RWPE2 (cell line): Measurements from ENCODE around the gene SIX5.
"Not testable (repeated sequence)": the region's sequence is repeated elsewhere in the genome, so short reads cannot be mapped to it uniquely, and the experiment has no call there.

Experiments
- ATAC-seq: fragments of 200-7000 bp; cut with Tn5 transposase; 3 replicates; pipeline ENCODE4 v1.9.1; 2021; ENCODE audit warnings: low read depth
- DNase-seq: peaks from one replicate; pipeline ENCODE4 v3.0.0-alpha.2; 2020; ENCODE audit warnings: low spot score
- H3K27ac ChIP-seq: fragments of 450-650 bp; 2 replicates; pipeline ENCODE4 v1.5.1; 2017; ENCODE audit warnings: mild to moderate bottlenecking; ENCODE audit not compliant: poor library complexity, severe bottlenecking
- H3K27me3 ChIP-seq: fragments of 250-450 bp; sonication (Bioruptor Pico); 2 replicates; pipeline ENCODE4 v1.5.1; 2021; ENCODE audit warnings: mild to moderate bottlenecking, moderate library complexity; ENCODE audit not compliant: insufficient read depth, poor library complexity, severe bottlenecking
- H3K36me3 ChIP-seq: fragments of 250-450 bp; sonication (Bioruptor Pico); 2 replicates; pipeline ENCODE4 v1.5.1; 2020; ENCODE audit warnings: low read depth, mild to moderate bottlenecking, moderate library complexity
- H3K4me1 ChIP-seq: fragments of 250-450 bp; sonication (Bioruptor Pico); 2 replicates; pipeline ENCODE4 v1.5.1; 2021; ENCODE audit warnings: mild to moderate bottlenecking, moderate library complexity; ENCODE audit not compliant: insufficient read depth, poor library complexity, severe bottlenecking
- H3K4me3 ChIP-seq: fragments of 250-450 bp; sonication (Bioruptor Pico); 2 replicates; pipeline ENCODE4 v1.5.1; 2021; ENCODE audit warnings: mild to moderate bottlenecking, moderate library complexity; ENCODE audit not compliant: severe bottlenecking
- H3K9me3 ChIP-seq: fragments of 250-450 bp; sonication (Bioruptor Pico); 2 replicates; pipeline ENCODE4 v1.5.1; 2021; ENCODE audit warnings: mild to moderate bottlenecking, moderate library complexity; ENCODE audit not compliant: severe bottlenecking
- TF ChIP-seq, protein P1 (sequence below): fragments of 450-650 bp; IDR thresholded peaks from one replicate; pipeline ENCODE4 v1.5.1; 2017; ENCODE audit warnings: mild to moderate bottlenecking, moderate library complexity; ENCODE audit not compliant: poor library complexity, severe bottlenecking

The SIX5 gene

DNA sequence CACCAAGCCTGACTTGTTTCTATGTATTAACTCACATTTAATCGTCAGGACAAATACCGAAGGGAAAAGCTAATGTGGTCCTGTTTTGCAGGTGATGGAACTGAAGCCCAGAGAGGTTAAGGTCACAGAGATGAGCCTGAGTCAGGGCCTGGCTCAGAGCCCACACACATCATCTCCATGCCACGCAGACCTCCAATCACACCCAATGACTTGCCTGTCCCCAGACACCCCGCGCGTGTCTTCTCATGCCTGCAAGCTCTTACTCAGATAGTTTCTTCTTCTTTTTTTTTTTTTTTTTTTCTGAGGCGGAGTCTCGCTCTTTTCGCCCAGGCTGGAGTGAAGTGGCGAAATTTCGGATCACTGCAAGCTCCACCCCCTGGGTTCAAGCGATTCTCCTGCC is 16.4 kb downstream of the SIX5 start:
- H3K36me3 ChIP-seq: no peaks in the 10 kb centered on the region
- H3K9me3 ChIP-seq: no peaks in the 10 kb centered on the region
- peaks cover 11% of the 10 kb centered on the region for H3K4me1 ChIP-seq
- peak; percentile 94 for DNase-seq
- peak overlapping the region; percentile 73 for H3K27ac ChIP-seq
- TF ChIP-seq, protein P1, sequence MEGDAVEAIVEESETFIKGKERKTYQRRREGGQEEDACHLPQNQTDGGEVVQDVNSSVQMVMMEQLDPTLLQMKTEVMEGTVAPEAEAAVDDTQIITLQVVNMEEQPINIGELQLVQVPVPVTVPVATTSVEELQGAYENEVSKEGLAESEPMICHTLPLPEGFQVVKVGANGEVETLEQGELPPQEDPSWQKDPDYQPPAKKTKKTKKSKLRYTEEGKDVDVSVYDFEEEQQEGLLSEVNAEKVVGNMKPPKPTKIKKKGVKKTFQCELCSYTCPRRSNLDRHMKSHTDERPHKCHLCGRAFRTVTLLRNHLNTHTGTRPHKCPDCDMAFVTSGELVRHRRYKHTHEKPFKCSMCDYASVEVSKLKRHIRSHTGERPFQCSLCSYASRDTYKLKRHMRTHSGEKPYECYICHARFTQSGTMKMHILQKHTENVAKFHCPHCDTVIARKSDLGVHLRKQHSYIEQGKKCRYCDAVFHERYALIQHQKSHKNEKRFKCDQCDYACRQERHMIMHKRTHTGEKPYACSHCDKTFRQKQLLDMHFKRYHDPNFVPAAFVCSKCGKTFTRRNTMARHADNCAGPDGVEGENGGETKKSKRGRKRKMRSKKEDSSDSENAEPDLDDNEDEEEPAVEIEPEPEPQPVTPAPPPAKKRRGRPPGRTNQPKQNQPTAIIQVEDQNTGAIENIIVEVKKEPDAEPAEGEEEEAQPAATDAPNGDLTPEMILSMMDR: no peak
- peak; percentile 91 for ATAC-seq
- no peak overlapping the region for H3K4me3 ChIP-seq
- H3K27me3 ChIP-seq: no peaks in the 10 kb centered on the region

DNA sequence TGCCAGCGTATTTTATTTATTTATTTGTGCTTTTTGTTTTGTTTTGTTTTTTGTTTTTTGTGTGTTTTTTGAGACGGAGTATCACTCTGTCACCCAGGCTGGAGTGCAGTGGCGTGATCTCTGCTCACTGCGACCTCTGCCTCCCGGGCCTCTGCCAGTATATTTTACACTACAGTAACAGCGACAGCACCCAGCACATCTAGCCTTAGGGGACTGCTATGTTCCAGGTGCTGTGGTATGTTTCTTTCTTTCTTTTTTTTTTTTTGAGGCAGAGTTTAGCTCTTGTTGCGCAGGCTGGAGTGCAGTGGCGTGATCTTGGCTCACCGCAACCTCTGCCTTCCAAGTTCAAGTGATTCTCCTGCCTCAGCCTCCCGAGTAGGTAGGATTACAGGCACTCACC is 17.6 kb downstream of the SIX5 start:
- not testable (repeated sequence) for H3K36me3 ChIP-seq, H3K4me3 ChIP-seq, H3K9me3 ChIP-seq, DNase-seq, H3K27me3 ChIP-seq, ATAC-seq
- peaks cover 11% of the 10 kb centered on the region for H3K4me1 ChIP-seq
- peak overlapping the region; percentile 73 for H3K27ac ChIP-seq

DNA sequence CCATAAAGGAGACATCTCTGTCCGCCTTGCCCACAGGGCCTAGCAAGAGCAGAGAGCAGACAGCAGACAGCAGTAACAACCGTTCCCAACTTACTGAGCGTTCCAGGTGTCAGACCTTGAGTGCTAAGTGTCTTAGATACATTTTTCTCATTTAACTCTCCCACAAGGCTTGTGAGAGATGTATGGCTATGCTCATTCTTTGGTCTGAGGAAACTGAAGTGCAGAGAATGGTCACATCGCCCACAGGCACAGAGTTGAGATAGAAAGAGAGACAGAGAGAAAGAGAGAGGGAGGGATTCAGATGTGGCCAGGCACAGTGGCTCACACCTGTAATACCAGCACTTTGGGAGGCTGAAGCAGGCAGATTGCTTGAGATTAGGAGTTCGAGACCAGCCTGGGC is 21.5 kb downstream of the SIX5 start:
- Histone ChIP-seq H3K4me3 (no peak overlapping the region), H3K27me3 (no peaks in the 10 kb centered on the region), H3K9me3 (no peaks in the 10 kb centered on the region), H3K4me1 (peaks cover 6% of the 10 kb centered on the region), H3K36me3 (no peaks in the 10 kb centered on the region), H3K27ac (no peak overlapping the region)
- DNase-seq (no peak), ATAC-seq (no peak)
- TF ChIP-seq, protein P1: no peak

DNA sequence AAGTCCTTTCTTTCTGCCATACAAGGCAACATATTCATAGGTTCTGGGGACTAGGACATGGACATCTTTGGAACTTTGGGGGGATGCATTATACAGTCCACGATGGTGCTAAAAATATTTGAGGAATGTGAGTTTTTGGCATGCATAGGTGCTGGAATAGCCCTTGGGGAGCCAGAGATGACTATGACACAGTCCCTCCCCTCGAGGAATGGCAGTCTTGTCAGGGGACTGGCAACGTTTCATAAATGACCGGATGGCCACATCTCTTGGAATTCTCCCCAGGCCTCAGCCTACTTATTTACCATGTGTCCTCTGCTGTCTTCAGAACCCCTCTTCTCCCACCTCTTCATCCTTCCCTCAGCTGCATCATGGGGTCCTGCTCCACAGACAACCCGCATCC is 22.2 kb downstream of the SIX5 start:
- TF ChIP-seq, protein P1: no peak
- DNase-seq: no peak
- no peak for ATAC-seq
- Histone ChIP-seq H3K4me3 (no peak overlapping the region), H3K36me3 (no peaks in the 10 kb centered on the region), H3K27ac (no peak overlapping the region), H3K9me3 (no peaks in the 10 kb centered on the region), H3K4me1 (peaks cover 2% of the 10 kb centered on the region), H3K27me3 (no peaks in the 10 kb centered on the region)

DNA sequence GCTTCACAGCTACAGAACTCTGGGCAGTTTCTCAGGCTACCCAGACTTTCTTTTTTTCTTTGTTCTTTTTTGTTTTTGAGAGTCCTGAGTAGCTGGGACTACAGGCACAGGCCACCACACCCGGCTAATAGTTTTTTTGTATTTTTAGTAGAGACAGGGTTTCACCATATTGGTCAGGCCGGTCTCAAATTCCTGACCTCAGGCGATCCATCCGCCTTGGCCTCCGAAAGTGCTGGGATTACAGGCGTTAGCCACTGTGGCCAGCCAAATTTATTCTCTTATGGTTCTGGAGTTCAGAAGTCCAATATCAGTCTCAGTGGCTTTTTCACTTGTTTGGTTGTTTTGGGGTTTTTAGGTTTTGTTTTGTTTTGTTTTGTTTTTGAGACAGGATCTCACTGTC is 23.4 kb downstream of the SIX5 start:
- Histone ChIP-seq H3K9me3 (no peaks in the 10 kb centered on the region), H3K4me1 (peaks cover 2% of the 10 kb centered on the region), H3K27ac (no peak overlapping the region), H3K4me3 (no peak overlapping the region), H3K36me3 (no peaks in the 10 kb centered on the region), H3K27me3 (no peaks in the 10 kb centered on the region)
- no peak for DNase-seq
- TF ChIP-seq, protein P1: no peak
- ATAC-seq: no peak
